Duodenal mucosa (tissue), 2 donors: ENCODE measurements around the gene SYK.

ENCODE experiments used
- H3K27ac ChIP-seq: one replicate; pipeline ENCODE4 v1.7.0; 2013; ENCODE audit warnings: low read depth, low read length
- H3K27me3 ChIP-seq, 2 donors: one replicate each; pipeline ENCODE4 v1.7.0; 2013; ENCODE audit warnings: low read length in 2 of 2, control low read depth in 1 of 2; ENCODE audit not compliant: insufficient read depth in 2 of 2, control insufficient read depth in 1 of 2
- H3K36me3 ChIP-seq, 2 donors: one replicate each; pipeline ENCODE4 v1.7.0; 2013; ENCODE audit warnings: low read length in 2 of 2, control low read depth in 1 of 2; ENCODE audit not compliant: insufficient read depth in 2 of 2, control insufficient read depth in 1 of 2
- H3K4me1 ChIP-seq, 2 donors: one replicate each; pipeline ENCODE4 v1.7.0; 2013; ENCODE audit warnings: low read length in 2 of 2, control low read depth in 1 of 2; ENCODE audit not compliant: insufficient read depth in 2 of 2, control insufficient read depth in 1 of 2
- H3K4me3 ChIP-seq, 2 donors: one replicate each; pipeline ENCODE4 v1.7.0; 2013; ENCODE audit warnings: low read length in 2 of 2, low read depth in 1 of 2
- H3K9ac ChIP-seq, 2 donors: one replicate each; pipeline ENCODE4 v1.7.0; 2013; ENCODE audit warnings: low read length in 2 of 2, low read depth in 1 of 2
- H3K9me3 ChIP-seq, 2 donors: one replicate each; pipeline ENCODE4 v1.7.0; 2013; ENCODE audit warnings: low read length in 2 of 2, control low read depth in 1 of 2; ENCODE audit not compliant: control insufficient read depth in 1 of 2

The SYK gene

GRCh38 chr9:90869361-90869760 lies 67.7 kb downstream of the SYK start:
- Histone ChIP-seq H3K9me3 (no peaks in the 10 kb centered on the region), H3K4me1 (peaks cover 0 to 4% of the 10 kb centered on the region in 2 donors), H3K27ac (no peak overlapping the region), H3K9ac (no peak overlapping the region), H3K4me3 (no peak overlapping the region), H3K27me3 (no peaks in the 10 kb centered on the region), H3K36me3 (peaks cover 10 to 42% of the 10 kb centered on the region in 2 donors)

DNA sequence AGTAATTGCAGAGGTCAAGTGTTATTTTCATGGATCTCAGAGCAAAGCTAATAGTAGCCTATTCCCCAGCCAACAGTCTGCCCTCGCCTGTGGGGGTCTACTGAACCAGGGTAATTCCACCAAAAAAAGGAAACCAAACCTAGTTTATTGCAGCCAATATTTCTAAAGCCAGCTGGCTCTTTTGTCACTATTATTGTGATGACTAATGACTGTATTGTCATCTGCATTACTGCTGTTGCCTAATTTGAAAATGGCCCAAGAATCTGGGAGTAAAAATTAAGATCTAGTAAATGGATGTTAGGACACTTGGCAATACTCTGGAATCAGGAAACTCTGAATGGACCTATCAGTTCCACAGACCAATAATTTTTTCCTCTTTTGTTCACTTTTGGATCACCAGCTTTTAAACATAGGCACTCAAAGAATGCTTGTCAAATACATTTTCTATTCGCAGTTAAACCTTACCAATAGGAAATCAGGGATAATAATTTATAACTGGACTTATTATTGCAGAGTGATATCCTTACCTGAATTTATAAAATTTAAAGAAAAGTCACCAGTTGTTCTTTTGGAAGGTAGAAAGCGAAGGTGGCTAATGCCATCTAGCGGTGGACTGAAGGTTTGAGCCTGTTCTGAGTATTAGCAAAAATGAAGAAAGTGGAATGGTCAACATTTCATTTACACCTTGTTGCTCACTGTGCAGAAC lies 69.2 kb downstream of the SYK start:
- no peaks in the 10 kb centered on the region for H3K27me3 ChIP-seq
- peaks cover 0 to 4% of the 10 kb centered on the region in 2 donors for H3K4me1 ChIP-seq
- H3K9me3 ChIP-seq, result no peaks in the 10 kb centered on the region
- H3K36me3 ChIP-seq, result peaks cover 15 to 40% of the 10 kb centered on the region in 2 donors
- H3K27ac ChIP-seq, result no peak overlapping the region
- no peak overlapping the region for H3K9ac ChIP-seq
- no peak overlapping the region for H3K4me3 ChIP-seq

- no peak overlapping the region for H3K4me3 ChIP-seq
- H3K9ac ChIP-seq, result no peak overlapping the region
- peaks cover 15 to 36% of the 10 kb centered on the region in 2 donors for H3K36me3 ChIP-seq
- H3K27ac ChIP-seq, result no peak overlapping the region
- peaks cover 0 to 4% of the 10 kb centered on the region in 2 donors for H3K4me1 ChIP-seq
- no peaks in the 10 kb centered on the region for H3K9me3 ChIP-seq
- H3K27me3 ChIP-seq, result no peaks in the 10 kb centered on the region
These were observed 69.8 kb downstream of the SYK start for GRCh38 chr9:90871327-90871935.

DNA sequence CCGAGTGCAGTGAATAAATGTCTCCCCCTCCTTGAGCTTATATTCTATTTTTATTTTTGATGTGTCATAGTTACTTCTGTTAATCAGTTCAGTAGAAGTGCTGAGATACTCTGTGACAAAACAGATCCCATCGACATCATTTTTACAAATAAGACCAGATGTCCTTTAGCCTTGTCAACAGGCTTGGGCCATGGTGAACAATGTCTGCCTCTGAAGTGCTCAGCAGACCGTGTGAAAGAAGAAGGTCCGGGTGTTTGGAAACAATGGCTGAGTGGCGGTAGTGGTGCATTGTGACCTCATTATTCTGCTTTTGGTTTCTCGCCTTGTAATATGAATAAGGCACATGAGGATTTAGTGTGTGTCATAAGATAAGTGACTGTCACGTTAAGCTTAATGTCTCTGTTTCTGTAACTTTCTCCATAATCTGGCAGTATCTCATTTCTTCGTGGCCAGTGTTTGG lies 71.2 kb downstream of the SYK start:
- H3K27me3 ChIP-seq, result no peaks in the 10 kb centered on the region
- H3K4me1 ChIP-seq, result peaks cover 0 to 4% of the 10 kb centered on the region in 2 donors
- H3K9me3 ChIP-seq, result no peaks in the 10 kb centered on the region
- peaks cover 18 to 38% of the 10 kb centered on the region in 2 donors for H3K36me3 ChIP-seq
- H3K9ac ChIP-seq, result no peak overlapping the region
- H3K27ac ChIP-seq, result no peak overlapping the region
- no peak overlapping the region for H3K4me3 ChIP-seq

DNA sequence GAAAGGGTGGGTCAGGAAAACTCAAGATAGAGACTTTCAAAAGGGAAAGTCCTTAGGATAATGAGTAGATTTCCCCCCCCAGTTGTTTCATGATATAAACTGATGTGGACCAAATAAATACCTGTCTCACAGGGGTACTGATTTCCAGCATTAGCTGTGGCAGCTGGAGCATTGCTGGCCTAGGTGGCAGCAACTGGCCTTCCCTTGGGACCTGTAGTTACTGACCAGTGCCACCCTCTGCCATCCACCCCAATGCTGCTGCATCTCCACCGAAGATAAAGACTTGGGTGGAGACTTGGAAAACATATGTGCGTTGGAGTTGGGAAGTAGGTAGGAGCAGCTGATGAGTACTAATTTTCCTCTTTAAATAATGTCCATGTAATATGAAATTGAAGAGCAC lies 71.8 kb downstream of the SYK start:
- peaks cover 23 to 44% of the 10 kb centered on the region in 2 donors for H3K36me3 ChIP-seq
- H3K4me3 ChIP-seq, result no peak overlapping the region
- H3K27me3 ChIP-seq, result no peaks in the 10 kb centered on the region
- no peak overlapping the region for H3K9ac ChIP-seq
- no peaks in the 10 kb centered on the region for H3K9me3 ChIP-seq
- peaks cover 0 to 4% of the 10 kb centered on the region in 2 donors for H3K4me1 ChIP-seq
- no peak overlapping the region for H3K27ac ChIP-seq

GRCh38 chr9:90874194-90874593 lies 72.6 kb downstream of the SYK start:
- Histone ChIP-seq H3K27me3 (no peaks in the 10 kb centered on the region), H3K36me3 (peaks cover 26 to 50% of the 10 kb centered on the region in 2 donors), H3K4me1 (peaks cover 0 to 4% of the 10 kb centered on the region in 2 donors), H3K9me3 (no peaks in the 10 kb centered on the region), H3K4me3 (no peak overlapping the region), H3K9ac (no peak overlapping the region), H3K27ac (no peak overlapping the region)

- H3K36me3 ChIP-seq, result peaks cover 46 to 82% of the 10 kb centered on the region in 2 donors
These were observed 76.9 kb downstream of the SYK start for GRCh38 chr9:90878562-90878961.

GRCh38 chr9:90880066-90880465 lies 78.4 kb downstream of the SYK start:
- Histone ChIP-seq H3K27ac (no peak overlapping the region), H3K36me3 (peaks cover 39 to 70% of the 10 kb centered on the region in 2 donors), H3K4me3 (no peak overlapping the region), H3K4me1 (no peaks in the 10 kb centered on the region), H3K9ac (no peak overlapping the region), H3K9me3 (no peaks in the 10 kb centered on the region), H3K27me3 (no peaks in the 10 kb centered on the region)

More at GRCh38 chr9:90878562-90878961, 76.9 kb downstream of the SYK start:
- H3K9me3 ChIP-seq, result no peaks in the 10 kb centered on the region
- H3K9ac ChIP-seq, result no peak overlapping the region
- H3K27ac ChIP-seq, result no peak overlapping the region
- H3K4me1 ChIP-seq, result no peaks in the 10 kb centered on the region
- H3K27me3 ChIP-seq, result no peaks in the 10 kb centered on the region
- H3K4me3 ChIP-seq, result no peak overlapping the region

GRCh38 chr9:90880669-90881068 lies 79.0 kb downstream of the SYK start:
- H3K36me3 ChIP-seq, result peaks cover 39 to 67% of the 10 kb centered on the region in 2 donors
- H3K4me1 ChIP-seq, result no peaks in the 10 kb centered on the region
- H3K9ac ChIP-seq, result no peak overlapping the region
- H3K27me3 ChIP-seq, result no peaks in the 10 kb centered on the region
- no peak overlapping the region for H3K27ac ChIP-seq
- no peak overlapping the region for H3K4me3 ChIP-seq
- no peaks in the 10 kb centered on the region for H3K9me3 ChIP-seq

DNA sequence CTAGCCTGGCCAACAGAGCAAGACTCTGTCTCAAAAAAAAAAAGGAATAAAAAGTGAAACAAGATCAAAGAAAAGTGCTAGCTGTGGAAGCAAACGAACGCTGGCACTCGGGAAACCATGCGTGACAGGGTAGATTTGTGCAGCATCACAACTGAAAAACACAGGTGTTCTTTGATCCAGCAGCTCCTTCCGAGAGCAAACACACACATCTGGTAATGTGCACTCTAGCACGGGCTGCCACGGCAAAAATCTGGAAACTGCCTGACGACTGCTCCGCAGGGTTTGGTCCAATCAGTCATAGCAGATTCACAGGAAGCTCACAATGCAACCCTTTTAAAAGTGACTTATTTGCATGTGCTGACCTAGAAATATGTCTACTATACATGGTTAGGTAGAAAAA lies 80.0 kb downstream of the SYK start:
- H3K27ac ChIP-seq, result no peak overlapping the region
- H3K4me1 ChIP-seq, result no peaks in the 10 kb centered on the region
- H3K4me3 ChIP-seq, result no peak overlapping the region
- H3K9me3 ChIP-seq, result no peaks in the 10 kb centered on the region
- H3K36me3 ChIP-seq, result peaks cover 39 to 64% of the 10 kb centered on the region in 2 donors
- no peaks in the 10 kb centered on the region for H3K27me3 ChIP-seq
- no peak overlapping the region for H3K9ac ChIP-seq
